Liver (tissue), 9 donors: Measurements from ENCODE around the gene STK32C. TPM values are rescaled to one million over a fixed set of nuclear protein-coding genes. Genes with fewer than 3 reads are reported as not detected.

ENCODE experiments used
- DNase-seq: peaks from one replicate; pipeline ENCODE4 v3.0.0-alpha.2; 2017; ENCODE audit warnings: low spot score
- H3K27ac ChIP-seq, 2 donors: one replicate each; pipeline ENCODE4 v1.7.0; 2013; ENCODE audit warnings: inconsistent platforms in 2 of 2, low read length in 2 of 2, control low read depth in 1 of 2, low read depth in 1 of 2, mild to moderate bottlenecking in 1 of 2
- H3K27me3 ChIP-seq, 4 donors: one replicate each; pipeline versions ENCODE4 v1.6.1 to v1.7.0; 2013; ENCODE audit warnings: low read length in 3 of 4, inconsistent platforms in 1 of 4, mild to moderate bottlenecking in 1 of 4, moderate library complexity in 1 of 4; ENCODE audit not compliant: control insufficient read depth in 4 of 4, insufficient read depth in 4 of 4
- H3K36me3 ChIP-seq, 4 donors: one replicate each; pipeline versions ENCODE4 v1.6.1 to v1.7.0; 2013; ENCODE audit warnings: low read length in 3 of 4, mild to moderate bottlenecking in 3 of 4, low read depth in 1 of 4, moderate library complexity in 1 of 4; ENCODE audit not compliant: control insufficient read depth in 4 of 4, insufficient read depth in 3 of 4
- H3K4me1 ChIP-seq, 4 donors: one replicate each; pipeline versions ENCODE4 v1.6.1 to v1.7.0; 2013; ENCODE audit warnings: low read length in 3 of 4, mild to moderate bottlenecking in 3 of 4, moderate library complexity in 1 of 4; ENCODE audit not compliant: control insufficient read depth in 4 of 4, insufficient read depth in 4 of 4
- H3K4me3 ChIP-seq, 3 donors: one replicate each; pipeline versions ENCODE4 v1.6.1 to v1.7.0; 2013; ENCODE audit warnings: low read length in 3 of 3, control low read depth in 1 of 3, low read depth in 1 of 3, mild to moderate bottlenecking in 1 of 3
- H3K9ac ChIP-seq, 2 donors: one replicate each; pipeline ENCODE4 v1.7.0; 2013; ENCODE audit warnings: low read length in 2 of 2, mild to moderate bottlenecking in 2 of 2, moderate library complexity in 2 of 2, control low read depth in 1 of 2, low read depth in 1 of 2
- H3K9me3 ChIP-seq, 4 donors: one replicate each; pipeline versions ENCODE4 v1.6.1 to v1.7.0; 2013; ENCODE audit warnings: low read length in 3 of 4; ENCODE audit not compliant: control insufficient read depth in 4 of 4
- ATF3 ChIP-seq: IDR thresholded peaks from 2 replicates; pipeline ENCODE4 v1.6.1; 2016; ENCODE audit warnings: antibody characterized with exemption
- CTCF ChIP-seq: fragments of 150-350 bp; IDR thresholded peaks from 2 replicates; pipeline ENCODE4 v1.5.1; 2017; ENCODE audit warnings: improper control_type of control experiment, low read depth, low read length; ENCODE audit not compliant: missing input control
- EGR1 ChIP-seq, 2 donors: IDR thresholded peaks; 2 replicates each; pipeline ENCODE4 v1.6.1; 2016 to 2018; ENCODE audit warnings: antibody characterized with exemption in 2 of 2, low read depth in 2 of 2
- FOXA1 ChIP-seq: IDR thresholded peaks from 2 replicates; pipeline ENCODE4 v1.6.1; 2016; ENCODE audit warnings: antibody characterized with exemption
- FOXA2 ChIP-seq: IDR thresholded peaks from 2 replicates; pipeline ENCODE4 v1.6.1; 2016; ENCODE audit warnings: antibody characterized with exemption
- GABPA ChIP-seq, 2 donors: IDR thresholded peaks in 1 of 2; conservative IDR thresholded peaks in 1 of 2; 2 replicates each; pipeline ENCODE4 v1.6.1; 2016; ENCODE audit warnings: antibody characterized with exemption in 2 of 2, mild to moderate bottlenecking in 1 of 2, moderate library complexity in 1 of 2
- HNF4A ChIP-seq, 2 donors: conservative IDR thresholded peaks; 2 replicates each; pipeline ENCODE4 v1.6.1; 2016; ENCODE audit warnings: antibody characterized with exemption in 2 of 2, mild to moderate bottlenecking in 2 of 2
- HNF4G ChIP-seq: IDR thresholded peaks from 2 replicates; pipeline ENCODE4 v1.6.1; 2016; ENCODE audit warnings: antibody characterized with exemption
- JUND ChIP-seq, 2 donors: IDR thresholded peaks; 2 replicates each; pipeline ENCODE4 v1.6.1; 2016; ENCODE audit warnings: antibody characterized with exemption in 2 of 2
- MAX ChIP-seq: IDR thresholded peaks from 2 replicates; pipeline ENCODE4 v1.6.1; 2016; ENCODE audit warnings: antibody characterized with exemption
- NR2F2 ChIP-seq: IDR thresholded peaks from 2 replicates; pipeline ENCODE4 v1.6.1; 2016; ENCODE audit warnings: antibody characterized with exemption
- RAD21 ChIP-seq, 2 donors: IDR thresholded peaks; 2 replicates each; pipeline ENCODE4 v1.6.1; 2016; ENCODE audit warnings: antibody characterized with exemption in 2 of 2, mild to moderate bottlenecking in 2 of 2
- REST ChIP-seq: IDR thresholded peaks from 2 replicates; pipeline ENCODE4 v1.6.1; 2016; ENCODE audit warnings: antibody characterized with exemption, mild to moderate bottlenecking
- RXRA ChIP-seq, 2 donors: IDR thresholded peaks; 2 replicates each; pipeline ENCODE4 v1.6.1; 2017 to 2018; ENCODE audit warnings: antibody characterized with exemption in 2 of 2, mild to moderate bottlenecking in 1 of 2
- SP1 ChIP-seq: IDR thresholded peaks from 2 replicates; pipeline ENCODE4 v1.6.1; 2018; ENCODE audit warnings: antibody characterized with exemption, mild to moderate bottlenecking
- TAF1 ChIP-seq: conservative IDR thresholded peaks from 2 replicates; pipeline ENCODE4 v1.6.1; 2016; ENCODE audit warnings: antibody characterized with exemption, mild to moderate bottlenecking
- YY1 ChIP-seq: IDR thresholded peaks from 2 replicates; pipeline ENCODE4 v1.6.1; 2016; ENCODE audit warnings: antibody characterized with exemption, mild to moderate bottlenecking
- ZBTB33 ChIP-seq: IDR thresholded peaks from 2 replicates; pipeline ENCODE4 v1.6.1; 2016; ENCODE audit warnings: antibody characterized with exemption
- WGBS: extraction: QIAGEN DNeasy Blood & Tissue Kit; methylation state at CpG from one replicate; pipeline ENCODE4 v1.1.7; 2013; 5-methylcytosine and 5-hydroxymethylcytosine counted together
- polyA plus RNA-seq, 2 donors: library from polyadenylated mRNA; stranded (reverse) in 1 of 2; unstranded in 1 of 2; fragments of 200-250 nt in 1 of 2; fragments of >200 nt in 1 of 2; fragmentation: Nextera tagmentation in 1 of 2; extraction: Ambion mirVana in 1 of 2; gene quantifications; one replicate each; pipeline versions ENCODE4 v1.2.1 to v1.2.3, GENCODE V29; 2013 to 2015
- total RNA-seq, 2 donors: library from RNA; depleted of rRNA; stranded (reverse); fragments of >200 nt; gene quantifications; one replicate each; pipeline ENCODE4 v1.2.3, GENCODE V29; 2014
- donor health status: healthy.
- donor health status: healthy.
- donor health status: healthy.
- donor health status: healthy.
- donor health status: healthy.

The STK32C gene
- total and polyA plus RNA-seq, 4 donors = 1.8 to 4.6 (median 2.2) TPM

GRCh38 chr10:132308587-132309470 lies 1.1 kb upstream of the STK32C start:
- no peak overlapping the region for H3K27ac ChIP-seq
- DNase-seq = no peak
- peak overlapping the region in 1 of 3 donors; percentile 77 for H3K4me3 ChIP-seq
- WGBS = 14% methylated on average over 61 of the region's 61 CpGs
- no peaks in the 10 kb centered on the region for H3K9me3 ChIP-seq
- no peaks in the 10 kb centered on the region for H3K36me3 ChIP-seq
- H3K4me1 ChIP-seq = peaks cover 6 to 18% (median 10%) of the 10 kb centered on the region in 4 donors
- no peak overlapping the region for H3K9ac ChIP-seq
- TF ChIP-seq REST (no peak), RAD21 (IDR thresholded peaks at IDR 0.05) (no peak), HNF4G (no peak), FOXA2 (no peak), HNF4A (conservative IDR thresholded peaks at IDR 0.05) (no peak), EGR1 (IDR thresholded peaks at IDR 0.05; ENCODE audit: low read depth in 2 of 2) (no peak), NR2F2 (no peak), ATF3 (no peak), ZBTB33 (no peak), YY1 (no peak), RXRA (IDR thresholded peaks at IDR 0.05) (no peak), SP1 (no peak), TAF1 (no peak), GABPA (IDR thresholded peaks at IDR 0.05 in 1 of 2, conservative IDR thresholded peaks at IDR 0.05 in 1 of 2) (no peak), JUND (IDR thresholded peaks at IDR 0.05) (no peak), MAX (no peak), FOXA1 (no peak), CTCF (no peak)
- no peaks in the 10 kb centered on the region for H3K27me3 ChIP-seq
